HepG2 (cell line): ENCODE measurements around the gene DDX46. TPM values are rescaled to one million over a fixed set of nuclear protein-coding genes. Genes with fewer than 3 reads are reported as not detected.
A peak's percentile ranks its signal among the peaks of the same experiment; 100 is the strongest.

Experiments
- ATAC-seq: fragments of 200-7000 bp; cut with Tn5 transposase; 3 replicates; pipeline ENCODE4 v1.9.1; 2020; ENCODE audit warnings: mild to moderate bottlenecking, moderate library complexity
- BruUV-seq: library from RNA; stranded (reverse); fragments of 400-500 nt; replicated peaks from 2 replicates; lab custom pipeline; 2021; lab: Mats Ljungman, UMichigan
- CTCF ChIA-PET: fragments of 300-600 bp; formaldehyde crosslinking; extraction: SDS; loops from one replicate; lab custom pipeline; 2021; ENCODE audit warnings: low total read pairs, inconsistent platforms, low intra/inter-chr PET ratio; lab: Yijun Ruan, JAX
- POLR2A ChIA-PET: fragments of 350-600 bp; sonication (Branson Sonifier 250); formaldehyde crosslinking; loops from one replicate; lab custom pipeline; 2020; ENCODE audit warnings: antibody characterized with exemption, inconsistent platforms; lab: Yijun Ruan, JAX
- DNase-seq: peaks from one replicate; pipeline ENCODE4 v3.0.0-alpha.2; 2015; ENCODE audit warnings: low spot score
- FAIRE-seq: peaks from 3 replicates; lab custom pipeline; 2011; peaks lifted over from hg19 to GRCh38; lab: Jason Lieb, UNC
- H2AFZ ChIP-seq: one replicate; pipeline ENCODE4 v1.6.1; 2011; ENCODE audit warnings: low read length, inconsistent platforms
- H3K27ac ChIP-seq: fragments of 300-600 bp; 3 replicates; pipeline ENCODE4 v1.8.0; 2011; ENCODE audit warnings: mixed run types, mild to moderate bottlenecking, mixed read lengths, low read length, inconsistent platforms; ENCODE audit not compliant: insufficient read depth; ENCODE audit errors: extremely low read length
- H3K27me3 ChIP-seq, 2 experiments: fragments of 200-600 bp in 1 of 2; 2 replicates in 1 of 2; 3 replicates in 1 of 2; pipeline versions ENCODE4 v1.6.0 to v1.8.0; 2011; ENCODE audit warnings: low read length in 2 of 2, mild to moderate bottlenecking in 2 of 2, moderate library complexity in 2 of 2, inconsistent platforms in 1 of 2; ENCODE audit not compliant: insufficient read depth in 2 of 2, control insufficient read depth in 1 of 2
- H3K36me3 ChIP-seq, 2 experiments: fragments of 200-600 bp in 1 of 2; replicated peaks in 1 of 2; 2 replicates in 1 of 2; 3 replicates in 1 of 2; pipeline versions ENCODE4 v1.5.1 to v1.8.0; 2011; ENCODE audit warnings: low read length in 2 of 2, inconsistent platforms in 1 of 2; ENCODE audit not compliant: insufficient read depth in 2 of 2, control insufficient read depth in 1 of 2
- H3K4me1 ChIP-seq: 2 replicates; pipeline ENCODE4 v1.5.1; 2012; ENCODE audit warnings: low read length, inconsistent platforms; ENCODE audit not compliant: insufficient read depth
- H3K4me2 ChIP-seq: 2 replicates; pipeline ENCODE4 v1.6.0; 2011; ENCODE audit warnings: low read depth, low read length, inconsistent platforms
- H3K4me3 ChIP-seq, 3 experiments: fragments of 200-600 bp in 1 of 3; sonication (generic), shearing (Covaris generic) in 1 of 3; replicated peaks in 1 of 3; 2 replicates each; pipeline ENCODE4 v1.5.1; 2011 to 2016; ENCODE audit warnings: low read length in 3 of 3, inconsistent platforms in 2 of 3, low read depth in 2 of 3, mild to moderate bottlenecking in 2 of 3, control low read depth in 1 of 3, mixed read lengths in 1 of 3; ENCODE audit not compliant: insufficient read depth in 1 of 3
- H3K79me2 ChIP-seq: one replicate; pipeline ENCODE4 v1.6.1; 2011; ENCODE audit warnings: low read length, inconsistent platforms; ENCODE audit not compliant: insufficient read depth
- H3K9ac ChIP-seq: 2 replicates; pipeline ENCODE4 v1.6.0; 2011; ENCODE audit warnings: mild to moderate bottlenecking, low read depth, low read length, inconsistent platforms; ENCODE audit not compliant: insufficient read depth
- H3K9me3 ChIP-seq: 2 replicates; pipeline ENCODE4 v1.5.1; 2012; ENCODE audit warnings: mild to moderate bottlenecking, low read length
- H4K20me1 ChIP-seq: 2 replicates; pipeline ENCODE4 v1.6.0; 2011; ENCODE audit warnings: inconsistent platforms, mild to moderate bottlenecking, low read length, moderate library complexity; ENCODE audit not compliant: insufficient read depth
- SP140L ChIP-seq: sonication (generic); formaldehyde crosslinking; IDR thresholded peaks from 2 replicates; pipeline ENCODE4 v1.4.0; 2020; ENCODE audit warnings: missing genetic modification reagents, borderline replicate concordance
- THAP11 ChIP-seq: IDR thresholded peaks from 2 replicates; pipeline ENCODE4 v1.6.1; 2016; ENCODE audit warnings: missing biosample characterization, missing genetic modification reagents
- ZNF264 ChIP-seq: sonication (generic); formaldehyde crosslinking; IDR thresholded peaks from 2 replicates; pipeline ENCODE4 v1.4.0; 2020; ENCODE audit warnings: missing genetic modification reagents
- ZNF546 ChIP-seq: sonication (generic); formaldehyde crosslinking; conservative IDR thresholded peaks from 2 replicates; pipeline ENCODE4 v1.8.1; 2023; ENCODE audit warnings: mild to moderate bottlenecking, missing genetic modification reagents
- ZNF839 ChIP-seq: sonication (generic); formaldehyde crosslinking; IDR thresholded peaks from 2 replicates; pipeline ENCODE4 v1.4.0; 2020; ENCODE audit warnings: missing genetic modification reagents, mild to moderate bottlenecking, borderline replicate concordance
- WGBS: methylation state at CpG from one replicate; pipeline ENCODE4 v1.1.6; 2017; ENCODE audit warnings: low lambda C conversion rate; 5-methylcytosine and 5-hydroxymethylcytosine counted together
- in situ Hi-C: cut with HindIII; loops from 2 replicates; pipeline ENCODE4 v1.10.0; 2017; ENCODE audit warnings: low pct_unique_long_range_greater_than_20kb; ENCODE audit not compliant: extremely low pct_ligation_motif_present
- intact Hi-C: fragments of 100-400 bp; cut with micrococcal nuclease; formaldehyde crosslinking; loops from one replicate; pipeline ENCODE4 v1.10.0; 2022; ENCODE audit not compliant: unreplicated experiment
- polyA plus RNA-seq, 8 experiments: library from polyadenylated mRNA; depleted of rRNA in 3 of 8; stranded (reverse) in 7 of 8; unstranded in 1 of 8; fragments of >200 nt; fragmentation: Illumina TruSeq in 4 of 8; extraction: Trizol in 4 of 8; gene quantifications; 2 replicates each; pipeline versions ENCODE4 v1.2.1 to v1.2.3, GENCODE V29; 2011 to 2016; ENCODE audit warnings: low read depth in 4 of 8, missing spikeins in 1 of 8, mixed read lengths in 1 of 8; ENCODE audit not compliant: insufficient read depth in 1 of 8
- total RNA-seq, 5 experiments: library from RNA; depleted of rRNA; stranded (reverse); fragments of >200 nt; fragmentation: Illumina TruSeq; extraction: Trizol; gene quantifications; 2 replicates each; pipeline ENCODE4 v1.2.3, GENCODE V29; 2016; ENCODE audit warnings: low read depth in 1 of 5
- TF ChIP-seq, protein P1 (sequence below): sonication (generic); formaldehyde crosslinking; IDR thresholded peaks from 2 replicates; pipeline ENCODE4 v1.5.0; 2020; ENCODE audit warnings: missing genetic modification reagents

The DDX46 gene
- total and polyA plus RNA-seq, 2 of the 13 experiments (the other 11 are each of a cell fraction or from before 2014, with no cell fraction given): 27.3 to 59.3 TPM

DNA sequence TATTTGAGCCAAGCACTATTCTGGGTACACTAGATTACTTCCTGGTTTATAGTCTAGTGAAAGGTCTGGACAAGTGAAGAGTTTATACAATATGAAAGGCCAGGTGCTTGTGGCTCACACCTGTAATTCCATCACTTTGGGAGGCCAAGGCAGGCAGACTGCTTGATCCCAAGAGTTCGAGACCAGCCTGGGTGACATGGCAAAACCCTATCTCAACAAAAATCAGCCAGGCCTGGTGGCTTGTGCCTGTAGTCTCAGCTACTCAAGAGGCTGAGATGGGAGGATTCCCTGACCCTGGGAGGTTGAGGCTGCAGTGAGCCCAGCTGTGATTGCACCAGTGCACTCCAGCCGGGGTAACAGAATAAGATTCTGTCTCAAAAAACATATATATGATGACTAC, 106.1 kb downstream of the DDX46 start:
- 92% methylated on average over 2 of the region's 2 CpGs for WGBS
- Histone ChIP-seq H3K4me1 (0 out of 2 replicates have a peak, but pooled peaks cover 7% of the 10 kb centered on the region), H3K4me3 (no peak overlapping the region), H2AFZ (no peak overlapping the region), H3K27ac (no peak overlapping the region), H3K79me2 (no peaks in the 10 kb centered on the region), H4K20me1 (no peaks in the 10 kb centered on the region), H3K9ac (no peak overlapping the region), H3K36me3 (peaks cover 0 to 1% of the 10 kb centered on the region in 2 experiments; a peak in 1 of 5 replicates)
- POLR2A ChIA-PET: interaction anchor here (1.6 kb wide), 1 partner anchor 19 kb away, joined by 5 read pairs; the partner anchor contains the start of gene C5orf24
- ATAC-seq: no peak; the same call in 2 of the 3 replicates
- CTCF ChIA-PET: no interaction called here
- no peak for FAIRE-seq
- no TSS peak for BruUV-seq
- TF ChIP-seq SP140L (CRISPR knock-in tag) (no peak), THAP11 (no peak)
- TF ChIP-seq, protein P1, sequence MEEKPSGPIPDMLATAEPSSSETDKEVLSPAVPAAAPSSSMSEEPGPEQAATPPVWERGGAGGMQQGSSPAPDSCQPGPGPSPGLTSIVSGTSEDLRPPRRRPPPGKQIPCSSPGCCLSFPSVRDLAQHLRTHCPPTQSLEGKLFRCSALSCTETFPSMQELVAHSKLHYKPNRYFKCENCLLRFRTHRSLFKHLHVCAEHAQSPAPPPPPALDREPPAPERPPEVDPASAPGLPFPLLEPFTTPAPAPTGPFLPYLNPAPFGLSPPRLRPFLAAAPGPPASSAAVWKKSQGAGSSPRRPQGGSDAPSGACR (CRISPR knock-in tag): no peak
- TF ChIP-seq, all 625 proteins: peak for 0
- Histone ChIP-seq H3K27me3 (no peaks in the 10 kb centered on the region), H3K9me3 (no peaks in the 10 kb centered on the region), H3K4me2 (no peak overlapping the region)
- intact Hi-C loops (no loop called here), in situ Hi-C loops (no loop called here)
- no peak for DNase-seq

DNA sequence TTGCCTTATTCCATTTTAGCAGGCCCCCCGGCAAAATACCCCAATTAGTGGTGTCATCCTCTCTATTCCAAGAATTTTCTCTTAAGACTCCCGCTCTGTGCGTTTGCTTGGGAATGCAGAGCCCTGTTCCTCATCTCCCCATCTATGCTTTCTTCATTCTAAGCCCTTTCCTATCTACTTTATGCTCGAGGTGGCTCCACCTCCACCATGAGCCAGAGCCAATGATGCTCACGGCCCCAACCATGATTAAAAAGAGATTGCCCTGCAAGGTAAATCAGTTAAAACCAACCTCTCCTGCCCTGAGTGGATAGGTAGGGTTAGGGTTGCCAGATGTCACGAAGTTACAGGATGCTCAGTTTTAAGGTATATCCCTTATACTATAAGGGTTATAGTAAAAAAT, 114.9 kb downstream of the DDX46 start:
- intact Hi-C loops (no loop called here), in situ Hi-C loops (no loop called here)
- Histone ChIP-seq H3K9ac (peak overlapping the region; percentile 94; the same call in 1 of the 2 replicates), H2AFZ (peak overlapping the region; percentile 91), H3K27me3 (no peaks in the 10 kb centered on the region; a peak in 1 of 5 replicates), H3K9me3 (no peaks in the 10 kb centered on the region), H3K27ac (peak overlapping the region; percentile 84), H3K4me2 (peak overlapping the region; percentile 78), H3K79me2 (peaks cover 25% of the 10 kb centered on the region), H3K4me3 (peak overlapping the region in 2 of 3 experiments; percentile 72 to 94; a peak in 2 of 6 replicates), H4K20me1 (no peaks in the 10 kb centered on the region), H3K36me3 (no peaks in the 10 kb centered on the region; a peak in 1 of 5 replicates), H3K4me1 (peaks cover 31% of the 10 kb centered on the region)
- WGBS: 98% methylated on average over 6 of the region's 6 CpGs
- no peak for TF ChIP-seq ZNF839 (CRISPR knock-in tag)
- TF ChIP-seq ZNF264 (CRISPR knock-in tag): no peak
- 0 out of 2 replicates have a peak, but pooled peaks have one; percentile 0 for TF ChIP-seq ZNF546 (CRISPR knock-in tag)
- FAIRE-seq (no peak), ATAC-seq (no peak), DNase-seq (no peak)
- ChIA-PET CTCF (no interaction called here), POLR2A (interaction anchor here (0.7 to 2.3 kb wide), 11 partner anchors 11 to 283 kb away, joined by 3 to 37 read pairs (median 4); partner anchors contain the start of genes C5orf24, CAMLG and PCBD2)
- TSS peak; percentile 88 for BruUV-seq
